DND-41 (cell line): ENCODE measurements around the gene DPP6.

Experiments
- CTCF ChIP-seq: IDR thresholded peaks from 2 replicates; pipeline ENCODE4 v1.5.1; 2012; ENCODE audit warnings: borderline replicate concordance, low read length, moderate library complexity, mild to moderate bottlenecking; ENCODE audit not compliant: poor library complexity, severe bottlenecking; ENCODE audit errors: extremely low read depth
- EZH2 ChIP-seq: IDR thresholded peaks from 3 replicates; pipeline ENCODE4 v1.6.1; 2012; ENCODE audit warnings: borderline replicate concordance, low read depth, mild to moderate bottlenecking, moderate library complexity, low read length, inconsistent platforms; ENCODE audit not compliant: severe bottlenecking

- no peak for TF ChIP-seq CTCF
- no peak for TF ChIP-seq EZH2
Observed at GRCh38 chr7:154774303-154774969, 722.2 kb downstream of the DPP6 start.
